Mammary epithelial cell (primary cell): ENCODE results near the gene OSBPL2.

ENCODE experiments used
- EZH2 ChIP-seq: IDR thresholded peaks from 2 replicates; pipeline ENCODE4 v1.6.1; 2012; ENCODE audit warnings: low read length, inconsistent platforms, borderline replicate concordance
- TF ChIP-seq, protein P1 (sequence below), 2 donors: IDR thresholded peaks in 1 of 2; conservative IDR thresholded peaks in 1 of 2; 2 replicates each; pipeline ENCODE4 v1.5.1; 2011 to 2012; ENCODE audit warnings: inconsistent platforms in 2 of 2, low read length in 2 of 2, mild to moderate bottlenecking in 2 of 2, control low read depth in 1 of 2, low read depth in 1 of 2; ENCODE audit not compliant: insufficient read depth in 1 of 2; ENCODE audit errors: extremely low read depth in 1 of 2

GRCh38 chr20:62211769-62212288 lies 26.5 kb upstream of the OSBPL2 start:
- TF ChIP-seq, protein P1, sequence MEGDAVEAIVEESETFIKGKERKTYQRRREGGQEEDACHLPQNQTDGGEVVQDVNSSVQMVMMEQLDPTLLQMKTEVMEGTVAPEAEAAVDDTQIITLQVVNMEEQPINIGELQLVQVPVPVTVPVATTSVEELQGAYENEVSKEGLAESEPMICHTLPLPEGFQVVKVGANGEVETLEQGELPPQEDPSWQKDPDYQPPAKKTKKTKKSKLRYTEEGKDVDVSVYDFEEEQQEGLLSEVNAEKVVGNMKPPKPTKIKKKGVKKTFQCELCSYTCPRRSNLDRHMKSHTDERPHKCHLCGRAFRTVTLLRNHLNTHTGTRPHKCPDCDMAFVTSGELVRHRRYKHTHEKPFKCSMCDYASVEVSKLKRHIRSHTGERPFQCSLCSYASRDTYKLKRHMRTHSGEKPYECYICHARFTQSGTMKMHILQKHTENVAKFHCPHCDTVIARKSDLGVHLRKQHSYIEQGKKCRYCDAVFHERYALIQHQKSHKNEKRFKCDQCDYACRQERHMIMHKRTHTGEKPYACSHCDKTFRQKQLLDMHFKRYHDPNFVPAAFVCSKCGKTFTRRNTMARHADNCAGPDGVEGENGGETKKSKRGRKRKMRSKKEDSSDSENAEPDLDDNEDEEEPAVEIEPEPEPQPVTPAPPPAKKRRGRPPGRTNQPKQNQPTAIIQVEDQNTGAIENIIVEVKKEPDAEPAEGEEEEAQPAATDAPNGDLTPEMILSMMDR (conservative IDR thresholded peaks at IDR 0.05 in 1 of 2, IDR thresholded peaks at IDR 0.05 in 1 of 2; ENCODE audit: extremely low read depth in 1 of 2, insufficient read depth in 1 of 2, low read depth in 1 of 2, low read length in 2 of 2): no peak
- no peak for TF ChIP-seq EZH2
